ENCODE data around the gene PRAMEF12.

DNA sequence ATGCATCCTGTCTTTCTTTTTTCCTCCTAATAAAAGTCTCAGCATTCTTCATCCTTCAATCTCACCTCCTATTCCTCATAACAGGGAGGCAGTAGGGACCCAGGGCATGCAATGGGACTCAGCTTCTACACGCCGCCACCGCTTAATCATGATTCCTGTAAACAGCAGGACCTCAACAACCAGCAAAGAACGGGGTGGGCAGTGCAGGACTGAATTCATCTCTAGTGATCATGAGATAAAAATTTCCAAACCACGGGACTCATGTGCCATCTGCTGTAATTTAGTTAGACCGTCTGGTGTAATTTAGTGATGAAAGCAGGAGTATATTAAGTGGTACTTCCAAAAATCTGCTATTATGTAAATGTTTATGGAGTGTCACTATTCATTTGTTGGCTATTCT is 5.4 kb downstream of the PRAMEF12 start:
- TF ChIP-seq, protein P1, sequence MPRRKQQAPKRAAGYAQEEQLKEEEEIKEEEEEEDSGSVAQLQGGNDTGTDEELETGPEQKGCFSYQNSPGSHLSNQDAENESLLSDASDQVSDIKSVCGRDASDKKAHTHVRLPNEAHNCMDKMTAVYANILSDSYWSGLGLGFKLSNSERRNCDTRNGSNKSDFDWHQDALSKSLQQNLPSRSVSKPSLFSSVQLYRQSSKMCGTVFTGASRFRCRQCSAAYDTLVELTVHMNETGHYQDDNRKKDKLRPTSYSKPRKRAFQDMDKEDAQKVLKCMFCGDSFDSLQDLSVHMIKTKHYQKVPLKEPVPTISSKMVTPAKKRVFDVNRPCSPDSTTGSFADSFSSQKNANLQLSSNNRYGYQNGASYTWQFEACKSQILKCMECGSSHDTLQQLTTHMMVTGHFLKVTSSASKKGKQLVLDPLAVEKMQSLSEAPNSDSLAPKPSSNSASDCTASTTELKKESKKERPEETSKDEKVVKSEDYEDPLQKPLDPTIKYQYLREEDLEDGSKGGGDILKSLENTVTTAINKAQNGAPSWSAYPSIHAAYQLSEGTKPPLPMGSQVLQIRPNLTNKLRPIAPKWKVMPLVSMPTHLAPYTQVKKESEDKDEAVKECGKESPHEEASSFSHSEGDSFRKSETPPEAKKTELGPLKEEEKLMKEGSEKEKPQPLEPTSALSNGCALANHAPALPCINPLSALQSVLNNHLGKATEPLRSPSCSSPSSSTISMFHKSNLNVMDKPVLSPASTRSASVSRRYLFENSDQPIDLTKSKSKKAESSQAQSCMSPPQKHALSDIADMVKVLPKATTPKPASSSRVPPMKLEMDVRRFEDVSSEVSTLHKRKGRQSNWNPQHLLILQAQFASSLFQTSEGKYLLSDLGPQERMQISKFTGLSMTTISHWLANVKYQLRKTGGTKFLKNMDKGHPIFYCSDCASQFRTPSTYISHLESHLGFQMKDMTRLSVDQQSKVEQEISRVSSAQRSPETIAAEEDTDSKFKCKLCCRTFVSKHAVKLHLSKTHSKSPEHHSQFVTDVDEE (CRISPR knock-in tag; IDR thresholded peaks at IDR 0.05) = no peak
- no peak for TF ChIP-seq RARB (CRISPR knock-in tag; IDR thresholded peaks at IDR 0.05)
- no peak for TF ChIP-seq TCF4 (CRISPR knock-in tag; IDR thresholded peaks at IDR 0.05; ENCODE audit: borderline replicate concordance)
- TF ChIP-seq TOX (CRISPR knock-in tag; IDR thresholded peaks at IDR 0.05; ENCODE audit: borderline replicate concordance) = no peak
- TF ChIP-seq ZFP3 (CRISPR knock-in tag; IDR thresholded peaks at IDR 0.05) = no peak

Measured in SK-N-SH treated with all-trans-retinoic acid at 6 μM for 48 hours (cell line).